Parathyroid adenoma (tissue), 2 donors: ENCODE results near the gene ZNF775.

Source experiments
- H2AFZ ChIP-seq: fragments of 300-600 bp; sonication (generic); one replicate; pipeline ENCODE4 v1.7.0; 2017; ENCODE audit warnings: antibody characterized with exemption, mild to moderate bottlenecking
- H3K27ac ChIP-seq: fragments of 300-600 bp; sonication (generic); one replicate; pipeline ENCODE4 v1.7.0; 2017
- H3K27me3 ChIP-seq: fragments of 300-600 bp; sonication (generic); one replicate; pipeline ENCODE4 v1.7.0; 2017; ENCODE audit warnings: low read length; ENCODE audit not compliant: control insufficient read depth, insufficient read depth
- H3K36me3 ChIP-seq: fragments of 300-600 bp; sonication (generic); one replicate; pipeline ENCODE4 v1.7.0; 2017; ENCODE audit warnings: low read length; ENCODE audit not compliant: control insufficient read depth, insufficient read depth
- H3K4me1 ChIP-seq: fragments of 300-600 bp; sonication (generic); one replicate; pipeline ENCODE4 v1.7.0; 2017; ENCODE audit warnings: control low read depth
- H3K4me2 ChIP-seq: fragments of 300-600 bp; sonication (generic); one replicate; pipeline ENCODE4 v1.7.0; 2017; ENCODE audit warnings: low read length
- H3K4me3 ChIP-seq: fragments of 300-600 bp; sonication (generic); one replicate; pipeline ENCODE4 v1.7.0; 2017; ENCODE audit warnings: low read depth, low read length
- H3K79me2 ChIP-seq: fragments of 300-600 bp; sonication (generic); one replicate; pipeline ENCODE4 v1.7.0; 2017; ENCODE audit warnings: control low read depth
- H3K9ac ChIP-seq: fragments of 300-600 bp; sonication (generic); one replicate; pipeline ENCODE4 v1.7.0; 2017; ENCODE audit warnings: mild to moderate bottlenecking
- H3K9me3 ChIP-seq: fragments of 300-600 bp; sonication (generic); one replicate; pipeline ENCODE4 v1.7.0; 2017; ENCODE audit warnings: low read length; ENCODE audit not compliant: control insufficient read depth
- TF ChIP-seq, protein P1 (sequence below): fragments of 300-600 bp; sonication (generic); IDR thresholded peaks from one replicate; pipeline ENCODE4 v1.7.0; 2017; ENCODE audit warnings: antibody characterized with exemption, mild to moderate bottlenecking
- donor health status: primary hyperparathyroidism.

ZNF775 gene

DNA sequence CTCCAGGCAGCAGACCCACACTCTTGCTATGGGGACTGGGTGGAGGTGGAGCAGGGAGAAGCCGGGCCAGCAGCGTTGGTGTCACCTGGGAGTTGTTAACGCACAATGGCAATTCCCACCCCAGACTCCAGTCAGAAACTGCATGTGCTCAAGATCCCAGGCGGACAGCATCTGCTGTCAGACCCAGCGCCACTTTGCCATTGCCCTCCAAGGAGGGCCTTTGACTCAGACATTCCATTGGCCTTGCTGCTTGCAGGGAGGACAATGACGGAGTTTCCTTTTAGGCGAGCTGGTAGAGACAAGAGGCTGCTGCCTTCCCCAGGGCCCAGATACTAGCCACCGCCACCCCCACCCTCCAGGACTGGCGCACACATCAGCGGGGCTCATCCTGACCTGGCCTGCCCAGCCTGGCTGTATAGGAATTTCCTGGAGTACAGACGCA, 34.5 kb downstream of the ZNF775 start:
- Histone ChIP-seq H3K79me2 (no peaks in the 10 kb centered on the region), H3K4me1 (peaks cover 30% of the 10 kb centered on the region)

DNA sequence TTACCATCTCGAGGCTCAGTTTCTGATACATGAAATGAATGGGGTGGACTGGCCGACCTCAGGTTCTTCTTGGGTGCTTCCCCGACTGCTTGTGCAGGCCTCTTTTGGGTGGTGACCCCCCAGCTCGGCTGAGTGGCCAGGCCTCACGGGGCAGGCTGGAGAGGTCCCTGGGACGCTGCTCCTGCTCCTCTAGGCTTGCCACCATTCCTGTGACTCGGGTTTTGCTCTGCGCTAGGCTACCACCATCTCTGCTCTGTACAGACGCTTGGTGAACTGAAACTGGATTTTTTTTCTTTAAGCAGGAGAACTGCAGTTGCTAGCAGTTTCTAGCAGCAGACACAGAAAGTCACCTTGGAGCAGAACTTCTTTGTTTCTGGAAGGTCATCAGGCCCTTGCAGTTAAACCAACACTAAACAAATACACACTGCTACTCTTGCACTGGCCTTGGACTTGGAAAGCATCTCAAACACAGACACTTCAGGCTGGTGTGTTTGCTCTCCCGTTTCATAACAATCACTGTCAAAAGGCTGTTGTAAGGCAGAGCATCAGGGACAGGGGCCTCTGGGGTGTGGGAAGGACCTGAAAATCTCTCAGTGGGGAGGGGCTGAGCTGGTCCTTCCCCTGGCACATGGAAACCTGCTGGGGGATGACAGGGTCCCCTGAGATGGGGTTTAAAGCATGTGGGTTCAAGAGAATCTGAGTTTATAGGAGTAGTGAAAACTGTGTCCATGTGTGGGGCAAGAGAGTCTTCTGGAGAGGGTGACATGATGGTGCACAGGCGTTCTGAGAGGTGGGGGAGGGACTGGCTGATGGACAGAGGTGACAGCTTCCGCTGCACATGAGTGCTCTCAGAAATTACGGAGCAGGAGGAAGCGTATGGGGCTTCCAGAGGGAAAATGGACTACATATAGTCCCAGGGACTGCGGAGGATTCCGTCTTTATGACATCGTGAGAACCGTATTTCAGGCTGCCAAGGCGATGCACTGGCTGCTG, 36.3 kb downstream of the ZNF775 start:
- TF ChIP-seq, protein P1, sequence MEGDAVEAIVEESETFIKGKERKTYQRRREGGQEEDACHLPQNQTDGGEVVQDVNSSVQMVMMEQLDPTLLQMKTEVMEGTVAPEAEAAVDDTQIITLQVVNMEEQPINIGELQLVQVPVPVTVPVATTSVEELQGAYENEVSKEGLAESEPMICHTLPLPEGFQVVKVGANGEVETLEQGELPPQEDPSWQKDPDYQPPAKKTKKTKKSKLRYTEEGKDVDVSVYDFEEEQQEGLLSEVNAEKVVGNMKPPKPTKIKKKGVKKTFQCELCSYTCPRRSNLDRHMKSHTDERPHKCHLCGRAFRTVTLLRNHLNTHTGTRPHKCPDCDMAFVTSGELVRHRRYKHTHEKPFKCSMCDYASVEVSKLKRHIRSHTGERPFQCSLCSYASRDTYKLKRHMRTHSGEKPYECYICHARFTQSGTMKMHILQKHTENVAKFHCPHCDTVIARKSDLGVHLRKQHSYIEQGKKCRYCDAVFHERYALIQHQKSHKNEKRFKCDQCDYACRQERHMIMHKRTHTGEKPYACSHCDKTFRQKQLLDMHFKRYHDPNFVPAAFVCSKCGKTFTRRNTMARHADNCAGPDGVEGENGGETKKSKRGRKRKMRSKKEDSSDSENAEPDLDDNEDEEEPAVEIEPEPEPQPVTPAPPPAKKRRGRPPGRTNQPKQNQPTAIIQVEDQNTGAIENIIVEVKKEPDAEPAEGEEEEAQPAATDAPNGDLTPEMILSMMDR: no peak
- Histone ChIP-seq H3K36me3 (no peaks in the 10 kb centered on the region), H3K9ac (no peak overlapping the region), H3K9me3 (no peaks in the 10 kb centered on the region), H3K4me1 (peaks cover 23% of the 10 kb centered on the region), H3K4me2 (peak overlapping the region; percentile 24), H3K4me3 (no peak overlapping the region), H3K27ac (peak overlapping the region; percentile 62), H2AFZ (peak overlapping the region; percentile 78), H3K27me3 (no peaks in the 10 kb centered on the region), H3K79me2 (no peaks in the 10 kb centered on the region)

More for the DNA sequence above, 34.5 kb downstream of the ZNF775 start:
- no peak overlapping the region for H3K4me2 ChIP-seq
- H3K36me3 ChIP-seq: no peaks in the 10 kb centered on the region
- no peak overlapping the region for H3K9ac ChIP-seq
- no peak overlapping the region for H2AFZ ChIP-seq
- TF ChIP-seq, protein P1: no peak
- H3K9me3 ChIP-seq: no peaks in the 10 kb centered on the region
- H3K27ac ChIP-seq: no peak overlapping the region
- no peak overlapping the region for H3K4me3 ChIP-seq
- H3K27me3 ChIP-seq: no peaks in the 10 kb centered on the region

DNA sequence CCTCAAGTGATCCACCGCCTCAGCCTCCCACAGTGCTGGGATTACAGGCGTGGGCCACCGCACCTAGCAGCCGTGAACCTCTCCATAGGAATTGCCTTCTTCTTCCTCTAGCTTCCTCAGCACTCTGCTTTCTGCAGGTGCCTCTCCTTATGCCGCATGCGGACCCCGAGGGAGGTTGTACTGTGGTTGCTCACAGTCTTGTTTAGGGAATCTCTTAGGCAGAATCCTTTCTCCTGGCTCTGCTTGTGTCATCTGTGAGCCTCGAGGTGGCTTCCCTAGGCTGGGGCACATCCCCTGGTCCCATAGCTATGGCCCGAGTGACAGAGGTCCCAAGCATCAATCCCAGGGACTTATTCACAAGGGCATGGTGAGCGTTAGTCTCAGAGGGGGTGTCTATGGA, 38.1 kb downstream of the ZNF775 start:
- H3K9me3 ChIP-seq: no peaks in the 10 kb centered on the region
- H3K27me3 ChIP-seq: no peaks in the 10 kb centered on the region
- TF ChIP-seq, protein P1: no peak
- H3K79me2 ChIP-seq: no peaks in the 10 kb centered on the region
- H3K4me2 ChIP-seq: no peak overlapping the region
- H2AFZ ChIP-seq: no peak overlapping the region
- no peak overlapping the region for H3K9ac ChIP-seq
- H3K36me3 ChIP-seq: no peaks in the 10 kb centered on the region
- peaks cover 15% of the 10 kb centered on the region for H3K4me1 ChIP-seq
- no peak overlapping the region for H3K27ac ChIP-seq
- no peak overlapping the region for H3K4me3 ChIP-seq

DNA sequence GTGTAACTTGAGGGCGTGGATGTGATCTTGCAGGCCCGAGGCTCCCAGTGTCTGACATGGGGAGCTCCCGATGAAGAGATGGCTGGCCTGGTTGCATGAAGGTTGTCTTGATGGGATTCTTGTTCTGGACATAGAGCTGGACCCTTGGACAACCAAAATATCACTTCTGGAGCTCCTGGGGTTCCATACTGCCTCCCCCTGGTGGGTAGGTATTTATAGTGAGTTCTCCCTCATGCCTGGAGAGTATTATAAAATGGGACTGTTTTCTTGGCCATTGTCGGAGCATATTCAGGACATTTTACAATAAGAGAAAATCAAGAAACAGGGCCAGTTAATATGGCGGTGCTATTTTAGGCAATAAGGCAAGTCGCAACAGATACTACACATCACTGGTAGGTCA, 38.7 kb downstream of the ZNF775 start:
- no peak overlapping the region for H3K27ac ChIP-seq
- H2AFZ ChIP-seq: no peak overlapping the region
- H3K79me2 ChIP-seq: no peaks in the 10 kb centered on the region
- H3K27me3 ChIP-seq: no peaks in the 10 kb centered on the region
- TF ChIP-seq, protein P1: peak; percentile 9
- H3K9ac ChIP-seq: no peak overlapping the region
- no peaks in the 10 kb centered on the region for H3K9me3 ChIP-seq
- no peaks in the 10 kb centered on the region for H3K36me3 ChIP-seq
- no peak overlapping the region for H3K4me2 ChIP-seq
- no peak overlapping the region for H3K4me3 ChIP-seq
- H3K4me1 ChIP-seq: peaks cover 15% of the 10 kb centered on the region
